Measurements from ENCODE around the gene SUPT7L. TPM values are rescaled to one million over a fixed set of nuclear protein-coding genes. Genes with fewer than 3 reads are reported as not detected.
"Not testable (repeated sequence)": the region's sequence is repeated elsewhere in the genome, so short reads cannot be mapped to it uniquely, and the experiment has no call there.

The SUPT7L gene
- total and polyA plus RNA-seq, 5 experiments from 2014 or later: 17.0 to 52.0 (median 23.3) TPM

DNA sequence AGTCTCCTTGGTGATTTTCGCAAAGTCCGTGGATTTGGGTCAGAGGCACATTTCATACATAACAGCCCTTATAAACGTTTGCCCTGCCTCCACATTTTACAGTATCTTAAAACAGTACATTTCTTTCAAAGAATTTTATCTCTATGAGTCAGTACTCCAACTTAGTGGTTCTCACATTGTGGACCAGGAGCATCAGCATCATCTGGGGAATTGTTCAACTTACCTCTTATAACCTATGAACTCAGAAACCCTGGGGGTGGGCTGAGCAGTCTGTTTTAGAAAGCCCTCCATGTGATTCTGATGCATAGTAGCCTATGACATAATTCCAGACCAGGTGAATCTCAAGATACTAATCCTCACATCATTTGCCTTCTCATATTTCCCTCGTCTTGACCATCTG lies 12.4 kb downstream of the SUPT7L start:
- DNase-seq (no peak), ATAC-seq (no peak)
- no peak overlapping the region for H3K4me3 Mint-ChIP-seq
- H3K36me3 Mint-ChIP-seq: peaks cover 4 to 88% (median 37%) of the 10 kb centered on the region in 3 donors
- no peaks in the 10 kb centered on the region for H3K9me3 Mint-ChIP-seq
- H3K27ac Mint-ChIP-seq: no peak overlapping the region
- peaks cover 0 to 13% (median 5%) of the 10 kb centered on the region in 4 donors for H3K4me1 Mint-ChIP-seq
- POLR2A ChIA-PET: interaction anchor here (0.6 kb wide), 2 partner anchors 382 to 1106 kb away, joined by 3 to 4 read pairs; no protein-coding TSS in a partner anchor
- H3K27me3 Mint-ChIP-seq: no peaks in the 10 kb centered on the region

DNA sequence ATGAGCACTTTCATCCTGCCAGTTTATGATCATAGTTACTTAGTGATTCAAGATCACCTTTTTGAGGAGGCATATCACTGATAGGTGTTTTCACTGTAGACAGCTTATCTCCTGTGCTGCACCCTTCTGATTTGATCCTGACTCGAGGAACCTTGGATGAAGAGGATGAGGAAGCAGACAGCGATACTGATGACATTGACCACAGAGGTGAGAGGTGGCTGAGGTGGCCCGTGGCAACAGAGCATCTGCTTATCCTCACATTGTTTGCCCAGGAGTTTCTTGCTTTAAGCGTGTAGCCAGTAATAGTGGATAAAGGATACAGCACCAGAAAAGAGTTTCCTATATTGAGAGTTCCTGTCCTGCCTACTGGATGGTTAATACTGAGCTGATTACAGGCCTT lies 15.7 kb downstream of the SUPT7L start:
- peaks cover 0 to 4% (median 1%) of the 10 kb centered on the region in 4 donors for H3K4me1 Mint-ChIP-seq
- H3K4me3 Mint-ChIP-seq: no peak overlapping the region
- DNase-seq (no peak), ATAC-seq (no peak)
- peak overlapping the region in 2 of 10 donors; percentile 24 to 87 for H3K27ac Mint-ChIP-seq
- no peaks in the 10 kb centered on the region for H3K27me3 Mint-ChIP-seq
- no peaks in the 10 kb centered on the region for H3K9me3 Mint-ChIP-seq
- POLR2A ChIA-PET: no interaction called here
- peaks cover 4 to 80% (median 22%) of the 10 kb centered on the region in 3 donors for H3K36me3 Mint-ChIP-seq

DNA sequence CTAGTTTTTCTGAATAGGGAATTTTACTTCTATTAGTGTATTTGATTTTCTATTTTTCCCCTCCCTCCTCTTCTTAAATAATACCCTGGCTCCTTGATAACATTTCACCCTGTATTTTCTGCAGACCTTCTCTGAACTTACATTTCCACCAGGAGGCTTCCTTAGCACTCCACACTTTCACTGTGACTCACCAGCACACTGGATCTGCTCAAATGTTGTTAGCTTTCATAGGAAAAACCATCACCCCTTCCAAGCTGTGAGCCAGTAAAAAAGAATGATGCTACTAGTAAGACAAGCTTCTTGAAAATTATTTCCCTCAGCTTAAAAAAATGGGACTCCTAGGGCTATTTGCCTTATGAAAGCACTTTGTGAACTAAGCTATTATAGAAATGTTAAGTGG lies 16.1 kb downstream of the SUPT7L start:
- Mint-ChIP-seq H3K27me3 (no peaks in the 10 kb centered on the region), H3K36me3 (peaks cover 4 to 80% (median 19%) of the 10 kb centered on the region in 3 donors), H3K4me3 (no peak overlapping the region), H3K9me3 (no peaks in the 10 kb centered on the region), H3K27ac (peak overlapping the region in 3 of 10 donors; percentile 37 to 70 (median 51)), H3K4me1 (no peaks in the 10 kb centered on the region)
- DNase-seq (no peak), ATAC-seq (no peak)
- POLR2A ChIA-PET: no interaction called here

DNA sequence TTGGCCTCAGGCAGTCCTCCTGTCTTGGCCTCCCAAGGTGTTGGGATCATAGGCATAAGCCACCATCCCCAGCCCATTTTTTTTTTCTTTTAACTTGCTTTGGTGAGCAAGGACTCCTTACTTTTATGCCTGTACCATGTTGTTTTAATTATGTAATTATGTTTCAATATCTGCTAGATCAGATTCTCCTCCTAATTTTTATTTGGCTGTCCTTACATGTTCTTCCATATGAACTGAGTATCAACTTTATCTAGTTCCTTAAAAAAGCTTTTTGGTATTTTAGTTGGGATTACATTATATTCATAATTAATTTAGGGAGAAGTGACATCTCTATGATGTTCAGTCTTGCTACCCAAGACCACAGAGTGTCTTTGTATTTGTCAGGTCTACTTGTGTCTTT lies 18.2 kb downstream of the SUPT7L start:
- Mint-ChIP-seq H3K4me3 (no peak overlapping the region), H3K27ac (peak overlapping the region in 1 of 10 donors; percentile 9), H3K36me3 (peaks cover 9 to 81% (median 23%) of the 10 kb centered on the region in 3 donors), H3K4me1 (no peaks in the 10 kb centered on the region), H3K27me3 (no peaks in the 10 kb centered on the region), H3K9me3 (no peaks in the 10 kb centered on the region)
- no peak for DNase-seq
- POLR2A ChIA-PET: interaction anchor here (1.4 kb wide), 1 partner anchor 19 kb away, joined by 6 read pairs; the partner anchor contains the start of genes SLC4A1AP and SUPT7L
- no peak for ATAC-seq

DNA sequence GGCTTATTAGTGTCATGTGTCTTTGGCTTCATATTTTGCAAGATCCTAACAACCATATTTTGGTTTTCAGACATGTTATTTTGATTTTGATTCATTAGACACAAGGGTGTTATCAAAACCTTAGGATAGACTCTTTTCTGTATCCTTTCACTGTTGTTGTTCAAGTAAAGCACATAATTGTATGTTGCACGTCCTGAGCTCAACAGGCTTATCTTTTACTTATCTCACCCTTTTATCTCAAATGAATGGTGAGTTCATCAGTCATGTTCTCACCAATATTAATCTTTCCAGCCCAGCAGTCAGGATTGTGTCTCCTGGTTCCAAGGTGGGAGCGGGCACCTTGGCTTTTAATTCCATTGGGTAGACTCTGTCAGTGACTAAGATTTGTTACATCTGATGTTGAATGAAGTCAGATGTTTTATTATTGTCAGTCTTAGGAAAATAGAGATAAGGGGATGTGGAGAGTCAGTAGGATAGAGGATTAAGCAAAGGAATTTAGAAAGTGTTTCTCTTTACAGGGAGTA lies 22.6 kb downstream of the SUPT7L start:
- DNase-seq: no peak
- H3K27ac Mint-ChIP-seq: peak overlapping the region in 2 of 10 donors; percentile 16 to 30
- no peak overlapping the region for H3K4me3 Mint-ChIP-seq
- peaks cover 5 to 82% (median 19%) of the 10 kb centered on the region in 3 donors for H3K36me3 Mint-ChIP-seq
- no peaks in the 10 kb centered on the region for H3K9me3 Mint-ChIP-seq
- POLR2A ChIA-PET: interaction anchor here (0.7 kb wide), 1 partner anchor 307 kb away, joined by 4 read pairs; no protein-coding TSS in a partner anchor
- H3K27me3 Mint-ChIP-seq: no peaks in the 10 kb centered on the region
- no peak for ATAC-seq
- H3K4me1 Mint-ChIP-seq: peaks cover 0 to 10% (median 5%) of the 10 kb centered on the region in 4 donors

DNA sequence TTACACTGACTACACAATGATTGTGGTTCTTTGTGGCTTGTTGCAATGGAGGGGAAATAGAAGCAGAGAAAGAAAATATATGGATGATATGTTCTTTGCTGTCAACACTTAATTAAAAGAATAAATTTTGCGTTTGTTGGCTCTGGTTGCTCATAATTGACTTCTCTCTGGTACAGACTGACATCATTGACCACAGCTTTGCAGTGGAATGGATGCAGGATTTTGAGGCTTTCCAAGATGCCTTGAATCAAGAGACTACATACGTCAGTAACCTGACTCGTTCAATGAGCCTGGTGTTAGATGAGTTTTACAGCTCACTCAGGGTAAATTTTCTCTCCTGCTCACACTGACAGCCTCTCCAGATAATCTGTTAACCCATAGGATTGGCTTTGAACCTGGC lies 24.7 kb downstream of the SUPT7L start:
- DNase-seq: no peak
- POLR2A ChIA-PET: no interaction called here
- Mint-ChIP-seq H3K4me3 (no peak overlapping the region), H3K27ac (peak overlapping the region in 5 of 10 donors; percentile 18 to 71 (median 32)), H3K4me1 (peaks cover 0 to 14% (median 8%) of the 10 kb centered on the region in 4 donors), H3K36me3 (peaks cover 12 to 84% (median 35%) of the 10 kb centered on the region in 3 donors), H3K9me3 (no peaks in the 10 kb centered on the region), H3K27me3 (no peaks in the 10 kb centered on the region)
- no peak for ATAC-seq

DNA sequence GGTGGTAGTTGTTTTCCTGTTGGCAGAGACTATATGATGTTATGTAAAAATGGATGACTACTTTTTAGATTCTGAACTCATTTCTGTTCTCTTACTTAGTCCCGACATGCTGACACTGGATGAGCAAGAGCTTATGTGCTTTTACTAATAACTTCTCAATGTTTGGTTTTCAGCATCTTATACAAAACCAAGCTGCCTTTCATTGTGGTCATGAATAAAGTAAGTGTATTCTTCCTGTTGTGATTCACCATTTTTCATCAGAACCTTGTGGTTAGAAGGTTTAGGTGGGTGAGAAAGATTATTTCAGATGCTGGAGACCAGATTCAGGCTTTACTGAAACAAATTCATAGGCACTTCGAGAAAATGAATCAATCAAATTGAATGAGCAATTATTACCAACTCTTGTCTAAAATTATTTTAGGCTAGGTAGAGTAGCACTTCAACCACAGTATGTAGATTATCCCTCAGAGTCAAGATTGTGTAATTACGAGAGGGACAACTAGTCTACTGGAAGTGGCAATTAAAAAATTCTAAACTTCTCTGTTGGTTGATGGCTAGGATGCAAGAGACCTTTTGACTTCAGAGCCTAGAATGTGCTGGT lies 25.3 kb downstream of the SUPT7L start:
- peak; percentile 33 to 44 for ATAC-seq
- peaks cover 0 to 14% (median 8%) of the 10 kb centered on the region in 4 donors for H3K4me1 Mint-ChIP-seq
- POLR2A ChIA-PET: no interaction called here
- H3K36me3 Mint-ChIP-seq: peaks cover 12 to 86% (median 37%) of the 10 kb centered on the region in 3 donors
- H3K27me3 Mint-ChIP-seq: no peaks in the 10 kb centered on the region
- H3K27ac Mint-ChIP-seq: peak overlapping the region in 8 of 10 donors; percentile 34 to 82 (median 66)
- peak overlapping the region in 1 of 10 donors; percentile 49 for H3K4me3 Mint-ChIP-seq
- no peaks in the 10 kb centered on the region for H3K9me3 Mint-ChIP-seq
- DNase-seq: peak in 2 of 10 donors; percentile 2 to 12

DNA sequence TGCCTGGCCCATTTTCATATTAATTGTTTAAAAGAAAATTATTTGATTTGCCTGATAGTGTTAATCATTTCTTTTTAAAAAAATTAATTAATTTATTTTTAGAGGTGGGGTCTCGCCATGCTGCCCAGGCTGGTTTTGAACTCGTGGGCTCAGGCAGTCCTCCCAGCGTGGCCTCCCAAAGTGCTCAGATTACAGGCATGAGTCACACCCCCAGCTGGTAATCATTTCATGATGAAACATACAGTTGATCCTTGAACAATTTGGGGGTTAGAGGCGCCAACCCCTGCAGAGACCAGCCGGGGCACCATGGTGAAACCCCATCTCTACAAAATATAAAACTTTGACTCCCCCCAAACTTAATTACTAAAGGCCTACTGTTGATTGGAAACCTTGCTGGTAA lies 26.6 kb downstream of the SUPT7L start:
- ATAC-seq: no peak
- H3K27me3 Mint-ChIP-seq: no peaks in the 10 kb centered on the region
- POLR2A ChIA-PET: no interaction called here
- peaks cover 12 to 84% (median 36%) of the 10 kb centered on the region in 3 donors for H3K36me3 Mint-ChIP-seq
- no peak overlapping the region for H3K27ac Mint-ChIP-seq
- no peaks in the 10 kb centered on the region for H3K9me3 Mint-ChIP-seq
- no peak for DNase-seq
- peaks cover 6 to 15% (median 10%) of the 10 kb centered on the region in 4 donors for H3K4me1 Mint-ChIP-seq
- H3K4me3 Mint-ChIP-seq: no peak overlapping the region

DNA sequence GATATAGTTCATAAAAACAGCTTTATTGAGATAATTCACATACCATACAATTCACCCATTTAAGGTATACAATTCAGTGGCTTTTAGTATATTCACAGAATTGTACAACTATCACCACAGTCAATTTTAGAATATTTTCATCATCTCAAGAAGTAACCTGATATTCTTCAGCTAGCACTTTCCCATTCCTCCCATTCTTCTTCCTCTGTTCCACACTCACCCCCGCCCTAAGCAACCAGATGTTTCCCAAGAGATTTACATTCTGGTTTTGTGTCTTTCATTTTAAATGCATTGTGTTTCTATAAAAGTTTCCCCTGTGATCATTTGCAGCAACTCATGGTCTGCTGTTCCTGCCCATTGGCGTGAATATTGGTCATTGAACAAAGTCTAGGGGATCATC lies 29.1 kb downstream of the SUPT7L start:
- no peaks in the 10 kb centered on the region for H3K9me3 Mint-ChIP-seq
- H3K27ac Mint-ChIP-seq: peak overlapping the region in 1 of 10 donors; percentile 0
- peaks cover 7 to 76% (median 27%) of the 10 kb centered on the region in 3 donors for H3K36me3 Mint-ChIP-seq
- DNase-seq (no peak), ATAC-seq (no peak)
- H3K4me3 Mint-ChIP-seq: no peak overlapping the region
- POLR2A ChIA-PET: no interaction called here
- H3K27me3 Mint-ChIP-seq: no peaks in the 10 kb centered on the region
- H3K4me1 Mint-ChIP-seq: peaks cover 9 to 23% (median 16%) of the 10 kb centered on the region in 4 donors

DNA sequence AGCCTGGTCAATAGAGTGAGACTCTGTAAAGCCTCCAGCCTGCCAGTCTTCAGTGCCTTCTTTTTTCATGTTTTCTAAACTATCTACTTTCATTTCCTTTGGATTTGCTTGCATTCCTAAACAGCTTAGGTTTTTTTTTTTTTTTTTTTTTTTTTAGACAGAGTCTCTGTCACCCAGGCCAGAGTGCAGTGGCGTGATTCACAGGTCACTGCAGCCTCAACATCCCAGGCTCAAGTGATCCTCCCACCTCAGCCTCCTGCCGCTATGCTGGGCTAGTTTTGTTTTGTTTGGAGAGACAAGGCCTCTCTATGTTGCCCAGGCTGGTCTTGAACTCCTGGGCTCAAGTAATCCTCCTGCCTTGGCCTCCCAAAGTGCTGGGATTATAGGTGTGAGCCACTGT lies 33.2 kb downstream of the SUPT7L start:
- peaks cover 6 to 27% (median 16%) of the 10 kb centered on the region in 4 donors for H3K4me1 Mint-ChIP-seq
- H3K27me3 Mint-ChIP-seq: not testable (repeated sequence)

DNA sequence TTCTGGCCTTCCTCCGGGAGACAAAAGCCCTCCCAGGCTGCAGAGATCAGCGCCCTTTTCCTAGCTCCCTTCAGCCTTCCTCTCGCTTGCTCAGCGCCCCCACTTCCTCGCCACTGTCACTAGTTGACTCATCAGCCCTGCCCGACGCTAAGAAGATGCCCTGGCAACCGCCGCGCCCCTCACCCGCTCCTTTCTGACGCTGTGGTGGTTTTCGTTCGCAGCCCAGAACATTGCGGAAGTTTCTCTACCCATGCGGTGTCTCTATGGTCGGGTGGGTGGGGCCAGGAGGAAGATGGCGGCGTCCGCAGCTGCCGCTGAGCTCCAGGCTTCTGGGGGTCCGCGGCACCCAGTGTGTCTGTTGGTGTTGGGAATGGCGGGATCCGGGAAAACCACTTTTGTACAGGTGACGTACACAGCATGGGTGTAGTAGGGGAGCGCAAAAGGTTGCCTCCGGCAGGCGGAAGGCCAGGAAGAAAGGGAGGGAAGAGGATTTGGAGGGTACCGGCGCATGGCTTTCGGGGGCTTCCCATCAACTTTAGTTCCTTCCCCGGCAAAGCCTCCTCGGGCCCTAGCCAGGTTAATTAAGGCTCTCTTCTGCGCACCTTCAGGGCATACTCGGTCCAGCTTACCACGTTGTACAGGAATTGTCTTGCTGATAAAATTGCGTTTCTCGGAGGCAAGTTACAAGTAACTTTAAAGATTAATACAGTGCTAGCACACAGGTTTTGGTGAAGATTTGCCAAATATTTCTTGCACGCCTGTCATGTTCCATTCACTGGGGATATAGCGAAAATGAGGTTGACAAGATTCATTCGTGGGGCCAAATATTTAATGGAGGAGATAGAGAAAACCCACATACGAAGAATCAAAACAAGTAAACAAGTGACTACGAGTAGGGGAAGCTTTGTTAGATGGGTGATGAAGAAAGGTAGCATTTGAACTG lies 34.4 kb downstream of the SUPT7L start, which contains the start of the genes CCDC121 and GPN1:
Gene CCDC121 (minus strand): TSS at position 246 of the 943 bp plus-strand sequence. CDS start 1,213 bp downstream, outside the sequence.
Gene GPN1 (plus strand): TSS at position 284 of the 943 bp plus-strand sequence. CDS start 9 bp downstream, at position 293.
- POLR2A ChIA-PET: interaction anchor here (0.6 to 2.1 kb wide), 7 partner anchors 15 to 307 kb away, joined by 3 to 15 read pairs (median 4); partner anchors contain the start of genes PPM1G, SLC4A1AP, SUPT7L and ZNF512

More for the DNA sequence above, 33.2 kb downstream of the SUPT7L start:
- POLR2A ChIA-PET: interaction anchor here (0.6 to 2.1 kb wide), 3 partner anchors 26 to 1303 kb away, joined by 3 to 15 read pairs (median 3); partner anchors contain the start of genes SLC4A1AP and SUPT7L
- Mint-ChIP-seq H3K36me3 (peaks cover 7 to 45% (median 17%) of the 10 kb centered on the region in 3 donors), H3K27ac (peak overlapping the region in 4 of 10 donors; percentile 25 to 63 (median 46)), H3K4me3 (peak overlapping the region in 3 of 10 donors; percentile 34 to 58 (median 50))
- not testable (repeated sequence) for ATAC-seq, DNase-seq, H3K9me3 Mint-ChIP-seq

More for the DNA sequence above, 34.4 kb downstream of the SUPT7L start, which contains the start of the genes CCDC121 and GPN1:
- H3K27ac Mint-ChIP-seq: peak within 1 kb of the TSS in 3 of 10 donors; percentile 71 to 84 (median 76)
- peaks cover 6 to 25% (median 13%) of the 10 kb centered on the region in 4 donors for H3K4me1 Mint-ChIP-seq
- H3K9me3 Mint-ChIP-seq: no peaks in the 10 kb centered on the region
- H3K27me3 Mint-ChIP-seq: no peaks in the 10 kb centered on the region
- H3K36me3 Mint-ChIP-seq: peaks cover 0 to 41% (median 7%) of the 10 kb centered on the region in 3 donors
- DNase-seq (peak; percentile 84 to 97 (median 94)), ATAC-seq (peak; percentile 99 to 100)
- no peak within 1 kb of the TSS for H3K4me3 Mint-ChIP-seq
